Measurements from ENCODE around the gene ITGB8.

Gene ITGB8

GRCh38 chr7:20407585-20408466, 77.1 kb downstream of the ITGB8 start:
- WGBS, 2 donors (ENCODE audit: extremely low coverage in 2 of 2, insufficient read length in 2 of 2, insufficient replicate concordance in 1 of 2), result no CpG with 5 or more reads among the region's 5 CpGs
- Histone ChIP-seq H3K9ac (ENCODE audit: low read depth, low read length, poor library complexity) (no peak overlapping the region), H3K4me2 (ENCODE audit: insufficient read depth, low read length, poor library complexity, severe bottlenecking) (no peak overlapping the region), H2AK5ac (ENCODE audit: low read depth, low read length) (no peak overlapping the region), H3K27me3 (ENCODE audit: control insufficient read depth in 3 of 3, insufficient read depth in 3 of 3, low read depth in 1 of 3, low read length in 3 of 3) (no peaks in the 10 kb centered on the region), H3K14ac (ENCODE audit: low read length) (no peak overlapping the region), H4K8ac (ENCODE audit: low read depth, low read length) (no peak overlapping the region), H2BK120ac (ENCODE audit: low read depth, low read length) (no peak overlapping the region), H3K27ac (replicated peaks; ENCODE audit: low read length) (peak overlapping the region; percentile 11), H3K79me1 (ENCODE audit: low read depth, low read length) (no peaks in the 10 kb centered on the region), H3K9me3 (replicated peaks in 1 of 2; ENCODE audit: control insufficient read depth in 2 of 2, insufficient read depth in 1 of 2, low read depth in 1 of 2, low read length in 2 of 2) (no peaks in the 10 kb centered on the region), H4K91ac (ENCODE audit: low read depth, low read length, poor library complexity) (no peak overlapping the region), H3K23ac (ENCODE audit: low read depth, low read length, poor library complexity) (no peak overlapping the region), H3K18ac (ENCODE audit: low read length) (no peak overlapping the region), H3K4ac (ENCODE audit: low read length) (no peak overlapping the region), H2BK12ac (ENCODE audit: low read length) (no peak overlapping the region), H2BK5ac (ENCODE audit: low read length) (no peak overlapping the region), H3K36me3 (replicated peaks in 1 of 2; ENCODE audit: control insufficient read depth in 2 of 2, insufficient read depth in 2 of 2, low read length in 2 of 2) (peaks cover 0 to 68% of the 10 kb centered on the region in 2 donors), H2AFZ (ENCODE audit: low read length) (no peak overlapping the region), H3K4me3 (ENCODE audit: low read length in 2 of 2) (no peak overlapping the region), H2BK15ac (ENCODE audit: low read length) (no peak overlapping the region), H3K4me1 (ENCODE audit: control insufficient read depth in 2 of 2, insufficient read depth in 1 of 2, low read depth in 1 of 2, low read length in 2 of 2) (peaks cover 15 to 36% of the 10 kb centered on the region in 2 donors)
- no peak for DNase-seq (ENCODE audit: low spot score)

DNA sequence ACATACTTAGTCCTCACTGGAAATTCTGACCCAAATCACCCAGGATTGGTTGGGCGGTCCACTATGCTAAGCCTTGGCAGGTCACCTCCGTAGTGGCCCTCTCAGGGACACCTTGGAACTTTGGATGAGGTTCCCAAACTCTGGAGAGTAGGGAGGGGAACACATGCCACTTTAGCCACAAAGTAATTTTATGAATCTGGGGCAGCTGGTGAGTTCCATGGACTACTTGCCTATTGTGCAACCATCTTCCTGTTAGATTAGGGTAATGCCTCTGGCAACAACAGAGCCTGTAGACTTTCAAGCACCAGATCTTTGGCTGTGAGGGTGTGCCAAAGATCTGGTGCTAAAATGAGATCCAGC, 77.7 kb downstream of the ITGB8 start:
- Histone ChIP-seq H3K4me1 (ENCODE audit: control insufficient read depth in 2 of 2, insufficient read depth in 1 of 2, low read depth in 1 of 2, low read length in 2 of 2) (peaks cover 14 to 30% of the 10 kb centered on the region in 2 donors), H2BK5ac (ENCODE audit: low read length) (no peak overlapping the region), H3K4ac (ENCODE audit: low read length) (no peak overlapping the region), H3K4me2 (ENCODE audit: insufficient read depth, low read length, poor library complexity, severe bottlenecking) (no peak overlapping the region), H2AFZ (ENCODE audit: low read length) (no peak overlapping the region), H2AK5ac (ENCODE audit: low read depth, low read length) (no peak overlapping the region), H3K9me3 (replicated peaks in 1 of 2; ENCODE audit: control insufficient read depth in 2 of 2, insufficient read depth in 1 of 2, low read depth in 1 of 2, low read length in 2 of 2) (no peaks in the 10 kb centered on the region), H3K27ac (replicated peaks; ENCODE audit: low read length) (no peak overlapping the region), H4K91ac (ENCODE audit: low read depth, low read length, poor library complexity) (no peak overlapping the region), H3K36me3 (replicated peaks in 1 of 2; ENCODE audit: control insufficient read depth in 2 of 2, insufficient read depth in 2 of 2, low read length in 2 of 2) (peaks cover 0 to 73% of the 10 kb centered on the region in 2 donors), H3K79me1 (ENCODE audit: low read depth, low read length) (no peaks in the 10 kb centered on the region), H3K9ac (ENCODE audit: low read depth, low read length, poor library complexity) (no peak overlapping the region), H3K18ac (ENCODE audit: low read length) (no peak overlapping the region), H4K8ac (ENCODE audit: low read depth, low read length) (no peak overlapping the region), H2BK120ac (ENCODE audit: low read depth, low read length) (no peak overlapping the region), H3K4me3 (ENCODE audit: low read length in 2 of 2) (no peak overlapping the region), H3K14ac (ENCODE audit: low read length) (no peak overlapping the region), H2BK12ac (ENCODE audit: low read length) (no peak overlapping the region), H3K27me3 (ENCODE audit: control insufficient read depth in 3 of 3, insufficient read depth in 3 of 3, low read depth in 1 of 3, low read length in 3 of 3) (no peaks in the 10 kb centered on the region), H2BK15ac (ENCODE audit: low read length) (no peak overlapping the region), H3K23ac (ENCODE audit: low read depth, low read length, poor library complexity) (no peak overlapping the region)
- no CpG with 5 or more reads among the region's 2 CpGs for WGBS, 2 donors (ENCODE audit: extremely low coverage in 2 of 2, insufficient read length in 2 of 2, insufficient replicate concordance in 1 of 2)
- DNase-seq (ENCODE audit: low spot score), result no peak

GRCh38 chr7:20409961-20410360, 79.3 kb downstream of the ITGB8 start:
- no peak overlapping the region for H3K9ac ChIP-seq (ENCODE audit: low read depth, low read length, poor library complexity)
- no peaks in the 10 kb centered on the region for H3K9me3 ChIP-seq (replicated peaks in 1 of 2; ENCODE audit: control insufficient read depth in 2 of 2, insufficient read depth in 1 of 2, low read depth in 1 of 2, low read length in 2 of 2)
- H3K14ac ChIP-seq (ENCODE audit: low read length), result no peak overlapping the region
- H3K18ac ChIP-seq (ENCODE audit: low read length), result no peak overlapping the region
- H3K27ac ChIP-seq (replicated peaks; ENCODE audit: low read length), result no peak overlapping the region
- H2AK5ac ChIP-seq (ENCODE audit: low read depth, low read length), result no peak overlapping the region
- no peak overlapping the region for H2BK12ac ChIP-seq (ENCODE audit: low read length)
- H3K23ac ChIP-seq (ENCODE audit: low read depth, low read length, poor library complexity), result no peak overlapping the region
- H2BK120ac ChIP-seq (ENCODE audit: low read depth, low read length), result no peak overlapping the region
- no peak overlapping the region for H3K4me3 ChIP-seq (ENCODE audit: low read length in 2 of 2)
- H2AFZ ChIP-seq (ENCODE audit: low read length), result no peak overlapping the region
- no peak overlapping the region for H2BK5ac ChIP-seq (ENCODE audit: low read length)
- peaks cover 0 to 86% of the 10 kb centered on the region in 2 donors for H3K36me3 ChIP-seq (replicated peaks in 1 of 2; ENCODE audit: control insufficient read depth in 2 of 2, insufficient read depth in 2 of 2, low read length in 2 of 2)
- H3K27me3 ChIP-seq (ENCODE audit: control insufficient read depth in 3 of 3, insufficient read depth in 3 of 3, low read depth in 1 of 3, low read length in 3 of 3), result no peaks in the 10 kb centered on the region
- no peaks in the 10 kb centered on the region for H3K79me1 ChIP-seq (ENCODE audit: low read depth, low read length)
- no peak overlapping the region for H2BK15ac ChIP-seq (ENCODE audit: low read length)
- H3K4ac ChIP-seq (ENCODE audit: low read length), result no peak overlapping the region
- no peak overlapping the region for H4K91ac ChIP-seq (ENCODE audit: low read depth, low read length, poor library complexity)
- H3K4me2 ChIP-seq (ENCODE audit: insufficient read depth, low read length, poor library complexity, severe bottlenecking), result no peak overlapping the region
- WGBS, 2 donors (ENCODE audit: extremely low coverage in 2 of 2, insufficient read length in 2 of 2, insufficient replicate concordance in 1 of 2), result no CpG with 5 or more reads among the region's 5 CpGs
- peaks cover 10 to 17% of the 10 kb centered on the region in 2 donors for H3K4me1 ChIP-seq (ENCODE audit: control insufficient read depth in 2 of 2, insufficient read depth in 1 of 2, low read depth in 1 of 2, low read length in 2 of 2)
- DNase-seq (ENCODE audit: low spot score), result no peak
- no peak overlapping the region for H4K8ac ChIP-seq (ENCODE audit: low read depth, low read length)

DNA sequence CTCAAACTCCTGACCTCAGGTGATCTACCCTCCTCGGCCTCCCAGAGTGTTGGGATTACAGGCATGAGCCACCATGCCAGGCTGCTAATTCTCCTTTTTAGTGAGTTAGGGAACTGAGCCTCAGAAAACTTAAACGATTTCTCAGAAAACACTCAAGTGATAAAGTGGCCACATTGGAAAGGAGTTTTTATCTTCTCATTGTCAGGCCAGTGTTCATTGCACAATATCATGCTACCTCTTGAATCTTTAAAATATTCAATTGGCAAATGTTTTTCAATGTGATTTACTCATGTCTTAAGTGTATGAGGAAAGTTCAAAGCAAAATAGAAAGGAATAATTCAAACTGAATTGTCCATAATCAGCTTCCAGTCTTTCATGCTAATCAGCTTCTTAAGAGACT, 80.7 kb downstream of the ITGB8 start:
- no CpG with 5 or more reads among the region's 2 CpGs for WGBS, 2 donors (ENCODE audit: extremely low coverage in 2 of 2, insufficient read length in 2 of 2, insufficient replicate concordance in 1 of 2)
- Histone ChIP-seq H3K14ac (ENCODE audit: low read length) (no peak overlapping the region), H2BK5ac (ENCODE audit: low read length) (no peak overlapping the region), H3K4me3 (ENCODE audit: low read length in 2 of 2) (no peak overlapping the region), H3K9ac (ENCODE audit: low read depth, low read length, poor library complexity) (no peak overlapping the region), H3K36me3 (replicated peaks in 1 of 2; ENCODE audit: control insufficient read depth in 2 of 2, insufficient read depth in 2 of 2, low read length in 2 of 2) (peaks cover 0 to 85% of the 10 kb centered on the region in 2 donors), H3K27me3 (ENCODE audit: control insufficient read depth in 3 of 3, insufficient read depth in 3 of 3, low read depth in 1 of 3, low read length in 3 of 3) (no peaks in the 10 kb centered on the region), H3K4me1 (ENCODE audit: control insufficient read depth in 2 of 2, insufficient read depth in 1 of 2, low read depth in 1 of 2, low read length in 2 of 2) (peaks cover 10 to 17% of the 10 kb centered on the region in 2 donors), H3K79me1 (ENCODE audit: low read depth, low read length) (no peaks in the 10 kb centered on the region), H3K23ac (ENCODE audit: low read depth, low read length, poor library complexity) (no peak overlapping the region), H2BK15ac (ENCODE audit: low read length) (no peak overlapping the region), H4K8ac (ENCODE audit: low read depth, low read length) (no peak overlapping the region), H3K27ac (replicated peaks; ENCODE audit: low read length) (no peak overlapping the region), H2BK120ac (ENCODE audit: low read depth, low read length) (no peak overlapping the region), H2BK12ac (ENCODE audit: low read length) (no peak overlapping the region), H3K4ac (ENCODE audit: low read length) (no peak overlapping the region), H3K4me2 (ENCODE audit: insufficient read depth, low read length, poor library complexity, severe bottlenecking) (no peak overlapping the region), H3K9me3 (replicated peaks in 1 of 2; ENCODE audit: control insufficient read depth in 2 of 2, insufficient read depth in 1 of 2, low read depth in 1 of 2, low read length in 2 of 2) (no peaks in the 10 kb centered on the region), H2AK5ac (ENCODE audit: low read depth, low read length) (no peak overlapping the region), H4K91ac (ENCODE audit: low read depth, low read length, poor library complexity) (no peak overlapping the region), H2AFZ (ENCODE audit: low read length) (no peak overlapping the region), H3K18ac (ENCODE audit: low read length) (no peak overlapping the region)
- DNase-seq (ENCODE audit: low spot score), result no peak

Data from neuronal stem cell (in vitro differentiated cells).